NCI-H1436 (cell line): ENCODE results near the gene NDUFS2.

Experiments
- DNase-seq: peaks from one replicate; lab custom pipeline; 2025; lab: John Stamatoyannopoulos, UW

The NDUFS2 gene

GRCh38 chr1:161201836-161202712 is at the start of gene NDUFS2:
Gene NDUFS2 (plus strand): TSS chr1:161202367. CDS start chr1:161202386, 19 bp downstream.
- peak; percentile 97 for DNase-seq

- no peak for DNase-seq
Observed at GRCh38 chr1:161153176-161153575, 49.0 kb upstream of the NDUFS2 start.

GRCh38 chr1:161153682-161154337 is 48.4 kb upstream of the NDUFS2 start, which contains the start of gene UFC1:
Gene UFC1 (plus strand): TSS chr1:161153978. CDS start chr1:161153998, 20 bp downstream.
- DNase-seq = peak; percentile 87

- no peak for DNase-seq
Observed at GRCh38 chr1:161157867-161158266, 44.3 kb upstream of the NDUFS2 start.

- no peak for DNase-seq
Observed at GRCh38 chr1:161158316-161159010, 43.7 kb upstream of the NDUFS2 start.

GRCh38 chr1:161159087-161159912 is 42.9 kb upstream of the NDUFS2 start, which contains the start of gene USP21:
Gene USP21 (plus strand): TSS chr1:161159500. CDS start chr1:161160641, 1,141 bp downstream.
- peak; percentile 85 for DNase-seq

- no peak for DNase-seq
Observed at GRCh38 chr1:161159913-161160243, 42.3 kb upstream of the NDUFS2 start.

GRCh38 chr1:161160671-161161145 is 41.5 kb upstream of the NDUFS2 start:
- DNase-seq = no peak

GRCh38 chr1:161161652-161162051 is 40.5 kb upstream of the NDUFS2 start:
- no peak for DNase-seq

GRCh38 chr1:161162052-161162451 is 40.1 kb upstream of the NDUFS2 start:
- no peak for DNase-seq

GRCh38 chr1:161162806-161163205 is 39.4 kb upstream of the NDUFS2 start:
- DNase-seq = no peak

GRCh38 chr1:161163793-161164192 is 38.4 kb upstream of the NDUFS2 start:
- DNase-seq = no peak

- no peak for DNase-seq
Observed at GRCh38 chr1:161164901-161165610, 37.1 kb upstream of the NDUFS2 start.

- DNase-seq = peak; percentile 90
Observed at GRCh38 chr1:161165742-161166668, 36.2 kb upstream of the NDUFS2 start, which contains the start of gene PPOX. Gene PPOX (plus strand): TSS chr1:161166426. CDS start chr1:161166848, 422 bp downstream.

- DNase-seq = no peak
Observed at GRCh38 chr1:161166669-161167548, 35.3 kb upstream of the NDUFS2 start.

- DNase-seq = no peak
Observed at GRCh38 chr1:161168906-161169305, 33.3 kb upstream of the NDUFS2 start.

- no peak for DNase-seq
Observed at GRCh38 chr1:161171191-161171590, 31.0 kb upstream of the NDUFS2 start.

GRCh38 chr1:161171696-161172095 is 30.5 kb upstream of the NDUFS2 start:
- no peak for DNase-seq

GRCh38 chr1:161172349-161172748 is 29.8 kb upstream of the NDUFS2 start:
- DNase-seq = no peak
